Measurements from ENCODE around the gene DNAJC8. TPM values are rescaled to one million over a fixed set of nuclear protein-coding genes. Genes with fewer than 3 reads are reported as not detected.

DNAJC8 gene
- total RNA-seq, 1 experiment from 2014 or later: 127 TPM

DNA sequence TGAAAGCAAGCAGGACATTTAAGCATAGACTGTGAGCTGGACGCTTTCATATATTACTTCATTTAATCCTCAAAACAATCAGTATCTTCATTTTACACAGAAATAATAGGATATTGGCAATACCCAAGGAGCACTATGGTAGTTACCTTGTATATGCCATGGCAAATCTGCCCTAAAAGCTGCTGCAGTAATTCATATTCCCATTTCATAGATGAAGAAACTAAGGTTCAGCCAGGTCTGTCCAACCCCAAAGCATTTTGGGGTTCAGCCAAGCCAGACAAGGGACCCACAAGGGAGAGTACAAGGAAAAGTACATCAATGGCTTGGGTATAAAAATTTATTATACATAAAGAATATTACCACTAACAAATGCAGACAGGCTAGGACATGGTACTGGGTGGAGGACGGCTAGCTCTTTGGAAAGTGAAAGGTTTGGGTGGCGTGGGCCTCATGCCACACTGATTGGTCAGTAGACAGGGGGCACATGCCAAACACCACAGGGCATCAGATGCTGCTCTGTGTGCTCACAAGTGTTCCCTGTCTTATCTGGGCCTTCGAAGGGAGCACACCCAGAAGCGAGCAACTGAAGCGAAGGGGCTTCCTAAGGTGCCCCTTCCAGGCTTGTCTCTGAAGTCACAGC is 32.5 kb downstream of the DNAJC8 start:
- in situ Hi-C loops (cut with HindIII; ENCODE audit: low pct_unique_long_range_greater_than_20kb, low sequenced_read_pairs): no loop called here
- peaks cover 4% of the 10 kb centered on the region; the same call in 1 of the 2 replicates for H3K4me1 ChIP-seq (ENCODE audit: control insufficient read depth, insufficient read depth, low read length)
- no peaks in the 10 kb centered on the region for H3K9me3 ChIP-seq (ENCODE audit: control insufficient read depth, insufficient read depth, low read depth, low read length)
- BruUV-seq (replicated peaks): no TSS peak
- DNase-seq (ENCODE audit: low read depth, low spot score) (no peak), ATAC-seq (no peak)
- ChIA-PET POLR2A (interaction anchor here (0.6 kb wide), 1 partner anchor 276 kb away, joined by 8 read pairs; no protein-coding TSS in a partner anchor), CTCF (no interaction called here)
- H3K36me3 ChIP-seq (ENCODE audit: control insufficient read depth, insufficient read depth, low read length): peaks cover 22% of the 10 kb centered on the region
- H3K4me3 ChIP-seq (ENCODE audit: low read depth in 2 of 2, low read length in 2 of 2): no peak overlapping the region
- no peaks in the 10 kb centered on the region for H3K27me3 ChIP-seq (ENCODE audit: control insufficient read depth, insufficient read depth, low read length)
- no peak overlapping the region for H3K27ac ChIP-seq (ENCODE audit: low read length)
- intact Hi-C loops (cut with micrococcal nuclease; ENCODE audit: unreplicated experiment): no loop called here
- no peak for TF ChIP-seq POLR2AphosphoS5 (IDR thresholded peaks at IDR 0.05; ENCODE audit: low read depth, low read length)
- TF ChIP-seq, protein P1, sequence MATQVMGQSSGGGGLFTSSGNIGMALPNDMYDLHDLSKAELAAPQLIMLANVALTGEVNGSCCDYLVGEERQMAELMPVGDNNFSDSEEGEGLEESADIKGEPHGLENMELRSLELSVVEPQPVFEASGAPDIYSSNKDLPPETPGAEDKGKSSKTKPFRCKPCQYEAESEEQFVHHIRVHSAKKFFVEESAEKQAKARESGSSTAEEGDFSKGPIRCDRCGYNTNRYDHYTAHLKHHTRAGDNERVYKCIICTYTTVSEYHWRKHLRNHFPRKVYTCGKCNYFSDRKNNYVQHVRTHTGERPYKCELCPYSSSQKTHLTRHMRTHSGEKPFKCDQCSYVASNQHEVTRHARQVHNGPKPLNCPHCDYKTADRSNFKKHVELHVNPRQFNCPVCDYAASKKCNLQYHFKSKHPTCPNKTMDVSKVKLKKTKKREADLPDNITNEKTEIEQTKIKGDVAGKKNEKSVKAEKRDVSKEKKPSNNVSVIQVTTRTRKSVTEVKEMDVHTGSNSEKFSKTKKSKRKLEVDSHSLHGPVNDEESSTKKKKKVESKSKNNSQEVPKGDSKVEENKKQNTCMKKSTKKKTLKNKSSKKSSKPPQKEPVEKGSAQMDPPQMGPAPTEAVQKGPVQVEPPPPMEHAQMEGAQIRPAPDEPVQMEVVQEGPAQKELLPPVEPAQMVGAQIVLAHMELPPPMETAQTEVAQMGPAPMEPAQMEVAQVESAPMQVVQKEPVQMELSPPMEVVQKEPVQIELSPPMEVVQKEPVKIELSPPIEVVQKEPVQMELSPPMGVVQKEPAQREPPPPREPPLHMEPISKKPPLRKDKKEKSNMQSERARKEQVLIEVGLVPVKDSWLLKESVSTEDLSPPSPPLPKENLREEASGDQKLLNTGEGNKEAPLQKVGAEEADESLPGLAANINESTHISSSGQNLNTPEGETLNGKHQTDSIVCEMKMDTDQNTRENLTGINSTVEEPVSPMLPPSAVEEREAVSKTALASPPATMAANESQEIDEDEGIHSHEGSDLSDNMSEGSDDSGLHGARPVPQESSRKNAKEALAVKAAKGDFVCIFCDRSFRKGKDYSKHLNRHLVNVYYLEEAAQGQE (IDR thresholded peaks at IDR 0.05; ENCODE audit: insufficient read depth in 1 of 2, low read depth in 2 of 2, low read length in 1 of 2): no peak
- TF ChIP-seq TCF7L2 (IDR thresholded peaks at IDR 0.05; ENCODE audit: low read depth, low read length): no peak
- no peak for TF ChIP-seq SIN3A (IDR thresholded peaks at IDR 0.05; ENCODE audit: borderline replicate concordance, insufficient read depth, low read depth, low read length)
- TF ChIP-seq, protein P2, sequence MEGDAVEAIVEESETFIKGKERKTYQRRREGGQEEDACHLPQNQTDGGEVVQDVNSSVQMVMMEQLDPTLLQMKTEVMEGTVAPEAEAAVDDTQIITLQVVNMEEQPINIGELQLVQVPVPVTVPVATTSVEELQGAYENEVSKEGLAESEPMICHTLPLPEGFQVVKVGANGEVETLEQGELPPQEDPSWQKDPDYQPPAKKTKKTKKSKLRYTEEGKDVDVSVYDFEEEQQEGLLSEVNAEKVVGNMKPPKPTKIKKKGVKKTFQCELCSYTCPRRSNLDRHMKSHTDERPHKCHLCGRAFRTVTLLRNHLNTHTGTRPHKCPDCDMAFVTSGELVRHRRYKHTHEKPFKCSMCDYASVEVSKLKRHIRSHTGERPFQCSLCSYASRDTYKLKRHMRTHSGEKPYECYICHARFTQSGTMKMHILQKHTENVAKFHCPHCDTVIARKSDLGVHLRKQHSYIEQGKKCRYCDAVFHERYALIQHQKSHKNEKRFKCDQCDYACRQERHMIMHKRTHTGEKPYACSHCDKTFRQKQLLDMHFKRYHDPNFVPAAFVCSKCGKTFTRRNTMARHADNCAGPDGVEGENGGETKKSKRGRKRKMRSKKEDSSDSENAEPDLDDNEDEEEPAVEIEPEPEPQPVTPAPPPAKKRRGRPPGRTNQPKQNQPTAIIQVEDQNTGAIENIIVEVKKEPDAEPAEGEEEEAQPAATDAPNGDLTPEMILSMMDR (IDR thresholded peaks at IDR 0.05): no peak

DNA sequence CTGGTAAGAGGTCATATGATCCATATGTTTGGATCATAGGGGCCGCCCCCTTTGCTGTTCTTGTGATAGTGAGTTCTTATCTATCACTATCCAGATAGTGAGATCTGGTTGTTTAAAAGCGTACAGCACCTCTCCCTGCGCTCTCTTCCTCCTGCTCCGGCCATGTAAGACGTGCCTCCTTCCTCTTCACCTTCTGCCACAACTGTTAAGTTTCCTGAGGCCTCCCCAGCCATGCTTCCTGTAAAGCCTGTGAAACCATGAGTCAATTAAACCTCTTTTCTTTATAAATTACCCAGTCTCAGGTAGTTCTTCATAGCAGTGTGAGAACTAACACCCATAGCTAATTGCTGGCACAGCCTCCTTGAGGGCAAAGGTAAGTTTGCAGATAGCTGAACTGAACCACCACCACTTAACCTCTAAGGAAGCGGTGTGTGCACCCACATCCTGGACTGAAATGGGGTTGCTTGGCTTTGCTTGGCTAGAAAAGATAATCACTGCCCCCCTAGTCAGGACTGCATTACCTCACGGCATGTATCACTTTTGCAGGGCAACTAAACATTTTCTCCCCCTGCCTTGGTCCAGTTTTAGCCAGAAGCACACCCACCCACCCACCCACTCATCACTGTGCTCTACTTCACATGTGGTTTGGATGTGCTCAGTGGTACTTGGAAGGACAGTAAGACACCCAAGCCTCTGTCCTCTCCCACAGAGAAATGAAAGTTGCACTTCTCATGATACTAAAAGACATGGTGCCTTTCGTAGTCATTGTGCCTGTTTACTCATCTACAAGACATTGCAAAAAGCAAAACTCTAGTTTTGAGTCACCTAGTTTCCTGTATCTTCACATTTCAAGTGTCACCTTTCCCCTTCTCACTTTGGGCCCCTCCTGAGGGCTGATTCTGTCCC is 33.2 kb downstream of the DNAJC8 start:
- ATAC-seq: no peak
- ChIA-PET POLR2A (interaction anchor here (0.6 kb wide), 1 partner anchor 276 kb away, joined by 8 read pairs; no protein-coding TSS in a partner anchor), CTCF (no interaction called here)
- H3K4me3 ChIP-seq (ENCODE audit: low read depth in 2 of 2, low read length in 2 of 2): no peak overlapping the region
- no peaks in the 10 kb centered on the region for H3K27me3 ChIP-seq (ENCODE audit: control insufficient read depth, insufficient read depth, low read length)
- intact Hi-C loops (cut with micrococcal nuclease; ENCODE audit: unreplicated experiment): no loop called here
- H3K9me3 ChIP-seq (ENCODE audit: control insufficient read depth, insufficient read depth, low read depth, low read length): no peaks in the 10 kb centered on the region
- no TSS peak for BruUV-seq (replicated peaks)
- H3K4me1 ChIP-seq (ENCODE audit: control insufficient read depth, insufficient read depth, low read length): peaks cover 4% of the 10 kb centered on the region; the same call in 1 of the 2 replicates
- peaks cover 19% of the 10 kb centered on the region for H3K36me3 ChIP-seq (ENCODE audit: control insufficient read depth, insufficient read depth, low read length)
- H3K27ac ChIP-seq (ENCODE audit: low read length): no peak overlapping the region
- TF ChIP-seq TCF7L2 (IDR thresholded peaks at IDR 0.05; ENCODE audit: low read depth, low read length) (no peak), POLR2AphosphoS5 (IDR thresholded peaks at IDR 0.05; ENCODE audit: low read depth, low read length) (no peak), SIN3A (IDR thresholded peaks at IDR 0.05; ENCODE audit: borderline replicate concordance, insufficient read depth, low read depth, low read length) (no peak)
- TF ChIP-seq, protein P2 (IDR thresholded peaks at IDR 0.05): no peak
- TF ChIP-seq, protein P1 (IDR thresholded peaks at IDR 0.05; ENCODE audit: insufficient read depth in 1 of 2, low read depth in 2 of 2, low read length in 1 of 2): no peak
- DNase-seq (ENCODE audit: low read depth, low spot score): no peak
- in situ Hi-C loops (cut with HindIII; ENCODE audit: low pct_unique_long_range_greater_than_20kb, low sequenced_read_pairs): no loop called here

All from Panc1 (cell line).